ENCODE results near the gene NOP10. TPM values are rescaled to one million over a fixed set of nuclear protein-coding genes. Genes with fewer than 3 reads are reported as not detected.

The NOP10 gene
- total and polyA plus RNA-seq, 2 of the 13 experiments (the other 11 are each of a cell fraction or from before 2014, with no cell fraction given), result 239 to 369 TPM

DNA sequence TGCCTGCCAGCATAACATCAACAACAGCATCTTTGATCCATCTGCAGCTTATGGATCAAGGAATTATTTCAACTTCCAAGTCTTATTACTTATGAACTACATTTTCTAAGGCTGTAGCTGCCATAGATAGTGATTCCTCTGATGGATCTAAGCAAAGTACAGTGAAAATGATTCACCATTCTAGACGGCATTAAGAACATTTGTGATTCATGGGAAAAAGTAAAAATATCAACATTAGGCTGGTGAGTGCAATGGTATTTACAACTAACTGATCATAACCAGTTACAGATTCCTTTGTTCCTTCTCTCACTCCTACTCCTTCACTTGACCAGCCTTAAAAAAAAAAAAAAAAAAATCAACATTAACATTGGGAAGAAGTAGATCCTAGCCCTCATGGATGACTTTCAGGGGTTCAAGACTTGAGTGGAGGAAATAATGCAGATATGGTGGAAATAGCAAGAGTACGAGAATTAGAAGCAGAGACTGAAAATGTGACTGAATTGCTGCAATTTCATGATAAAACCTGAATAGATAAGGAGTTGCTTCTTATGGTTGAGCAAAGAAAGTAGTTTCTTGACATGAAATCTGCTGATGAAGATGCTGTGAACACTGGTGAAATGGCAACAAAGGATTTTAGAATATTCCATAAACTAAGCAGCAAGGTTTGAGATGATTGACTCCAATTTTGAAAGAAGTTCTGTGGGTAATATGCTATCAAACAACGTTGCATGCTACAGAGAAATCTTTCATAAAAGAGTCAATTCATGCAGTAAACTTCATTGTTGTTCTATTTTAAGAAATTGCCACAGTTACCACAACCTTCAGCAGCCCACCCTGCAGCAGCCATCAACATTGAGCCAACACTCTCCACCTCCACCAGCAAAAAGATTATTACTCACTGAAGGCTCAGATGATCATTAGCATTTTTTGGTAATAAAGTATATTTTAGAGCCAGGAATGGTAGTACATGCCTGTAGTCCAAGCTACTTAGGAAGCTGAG, 28.1 kb downstream of the NOP10 start:
- no peak for ATAC-seq
- DNase-seq (ENCODE audit: low spot score), result no peak
- FAIRE-seq, result no peak
- Histone ChIP-seq H3K36me3 (replicated peaks in 1 of 2; ENCODE audit: control insufficient read depth in 1 of 2, insufficient read depth in 2 of 2, low read length in 2 of 2) (peaks cover 2 to 7% of the 10 kb centered on the region in 2 experiments; a peak in 4 of 5 replicates), H3K4me2 (ENCODE audit: low read depth, low read length) (no peak overlapping the region), H3K27ac (ENCODE audit: extremely low read length, insufficient read depth, low read length) (no peak overlapping the region), H3K4me1 (ENCODE audit: insufficient read depth, low read length) (peaks cover 14% of the 10 kb centered on the region), H3K4me3 (replicated peaks in 1 of 3; ENCODE audit: insufficient read depth in 1 of 3, low read depth in 2 of 3, low read length in 3 of 3) (no peak overlapping the region), H3K27me3 (ENCODE audit: control insufficient read depth in 1 of 2, insufficient read depth in 2 of 2, low read length in 2 of 2) (no peaks in the 10 kb centered on the region), H3K9me3 (ENCODE audit: low read length) (no peaks in the 10 kb centered on the region), H2AFZ (ENCODE audit: low read length) (no peak overlapping the region), H4K20me1 (ENCODE audit: insufficient read depth, low read length) (no peaks in the 10 kb centered on the region), H3K79me2 (ENCODE audit: insufficient read depth, low read length) (peaks cover 27% of the 10 kb centered on the region), H3K9ac (ENCODE audit: insufficient read depth, low read depth, low read length) (no peak overlapping the region)
- ChIA-PET CTCF (ENCODE audit: low intra/inter-chr PET ratio, low total read pairs) (no interaction called here), POLR2A (no interaction called here)
- in situ Hi-C loops (cut with HindIII; ENCODE audit: extremely low pct_ligation_motif_present, low pct_unique_long_range_greater_than_20kb), result no loop called here
- no peak for TF ChIP-seq ZFP37 (CRISPR knock-in tag; IDR thresholded peaks at IDR 0.05; ENCODE audit: borderline replicate concordance)
- TF ChIP-seq ZNF225 (CRISPR knock-in tag; IDR thresholded peaks at IDR 0.05), result no peak
- TF ChIP-seq PCBP1 (IDR thresholded peaks at IDR 0.05; ENCODE audit: borderline replicate concordance, low read depth, low read length), result no peak
- TF ChIP-seq, protein P1, sequence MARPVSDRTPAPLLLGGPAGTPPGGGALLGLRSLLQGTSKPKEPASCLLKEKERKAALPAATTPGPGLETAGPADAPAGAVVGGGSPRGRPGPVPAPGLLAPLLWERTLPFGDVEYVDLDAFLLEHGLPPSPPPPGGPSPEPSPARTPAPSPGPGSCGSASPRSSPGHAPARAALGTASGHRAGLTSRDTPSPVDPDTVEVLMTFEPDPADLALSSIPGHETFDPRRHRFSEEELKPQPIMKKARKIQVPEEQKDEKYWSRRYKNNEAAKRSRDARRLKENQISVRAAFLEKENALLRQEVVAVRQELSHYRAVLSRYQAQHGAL (CRISPR knock-in tag; IDR thresholded peaks at IDR 0.05; ENCODE audit: not compliant biosample characterization), result no peak
- TF ChIP-seq ETV6 (CRISPR knock-in tag; conservative IDR thresholded peaks at IDR 0.05), result no peak
- intact Hi-C loops (cut with micrococcal nuclease; ENCODE audit: unreplicated experiment), result no loop called here
- no TSS peak for BruUV-seq (replicated peaks)
- 94% methylated on average over 3 of the region's 3 CpGs for WGBS (ENCODE audit: low lambda C conversion rate)

DNA sequence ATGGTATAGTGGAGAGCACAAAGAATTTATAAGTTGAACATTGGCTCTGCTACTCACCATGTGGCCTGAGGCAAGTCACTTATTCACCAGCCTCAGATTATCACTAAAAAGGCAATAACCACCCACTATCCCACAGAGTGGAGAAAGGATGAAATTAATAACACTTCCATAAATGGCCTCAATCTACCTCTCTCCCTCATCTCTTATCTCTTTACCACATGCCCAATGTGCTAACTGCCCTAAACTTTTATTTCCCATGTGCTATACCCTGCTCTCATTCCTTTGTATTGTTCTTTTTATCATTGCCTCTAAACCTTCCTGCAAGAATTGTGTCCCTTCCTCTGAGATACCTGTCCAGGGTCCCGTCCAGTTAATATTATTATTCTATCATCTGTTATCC, 31.4 kb downstream of the NOP10 start:
- POLR2A ChIA-PET, result no interaction called here
- CTCF ChIA-PET (ENCODE audit: low intra/inter-chr PET ratio, low total read pairs), result no interaction called here
- intact Hi-C loops (cut with micrococcal nuclease; ENCODE audit: unreplicated experiment) (no loop called here), in situ Hi-C loops (cut with HindIII; ENCODE audit: extremely low pct_ligation_motif_present, low pct_unique_long_range_greater_than_20kb) (no loop called here)
- no peaks in the 10 kb centered on the region for H3K27me3 ChIP-seq (ENCODE audit: control insufficient read depth in 1 of 2, insufficient read depth in 2 of 2, low read length in 2 of 2)
- no peak overlapping the region for H3K27ac ChIP-seq (ENCODE audit: extremely low read length, insufficient read depth, low read length)
- H3K9me3 ChIP-seq (ENCODE audit: low read length), result no peaks in the 10 kb centered on the region
- peaks cover 10% of the 10 kb centered on the region for H3K4me1 ChIP-seq (ENCODE audit: insufficient read depth, low read length)
- no peaks in the 10 kb centered on the region for H4K20me1 ChIP-seq (ENCODE audit: insufficient read depth, low read length)
- no peak overlapping the region for H2AFZ ChIP-seq (ENCODE audit: low read length)
- DNase-seq (ENCODE audit: low spot score), result no peak
- no peak for FAIRE-seq
- no TSS peak for BruUV-seq (replicated peaks)
- no peak overlapping the region for H3K9ac ChIP-seq (ENCODE audit: insufficient read depth, low read depth, low read length)
- peaks cover 2 to 7% of the 10 kb centered on the region in 2 experiments; a peak in 4 of 5 replicates for H3K36me3 ChIP-seq (replicated peaks in 1 of 2; ENCODE audit: control insufficient read depth in 1 of 2, insufficient read depth in 2 of 2, low read length in 2 of 2)
- H3K4me2 ChIP-seq (ENCODE audit: low read depth, low read length), result no peak overlapping the region
- H3K4me3 ChIP-seq (replicated peaks in 1 of 3; ENCODE audit: insufficient read depth in 1 of 3, low read depth in 2 of 3, low read length in 3 of 3), result no peak overlapping the region
- peaks cover 15% of the 10 kb centered on the region for H3K79me2 ChIP-seq (ENCODE audit: insufficient read depth, low read length)
- no peak for ATAC-seq
- TF ChIP-seq JUN (CRISPR knock-in tag; IDR thresholded peaks at IDR 0.05) (no peak), TBX3 (IDR thresholded peaks at IDR 0.05; ENCODE audit: borderline replicate concordance) (no peak), ZNF891 (CRISPR knock-in tag; IDR thresholded peaks at IDR 0.05) (no peak)
- TF ChIP-seq, protein P2, sequence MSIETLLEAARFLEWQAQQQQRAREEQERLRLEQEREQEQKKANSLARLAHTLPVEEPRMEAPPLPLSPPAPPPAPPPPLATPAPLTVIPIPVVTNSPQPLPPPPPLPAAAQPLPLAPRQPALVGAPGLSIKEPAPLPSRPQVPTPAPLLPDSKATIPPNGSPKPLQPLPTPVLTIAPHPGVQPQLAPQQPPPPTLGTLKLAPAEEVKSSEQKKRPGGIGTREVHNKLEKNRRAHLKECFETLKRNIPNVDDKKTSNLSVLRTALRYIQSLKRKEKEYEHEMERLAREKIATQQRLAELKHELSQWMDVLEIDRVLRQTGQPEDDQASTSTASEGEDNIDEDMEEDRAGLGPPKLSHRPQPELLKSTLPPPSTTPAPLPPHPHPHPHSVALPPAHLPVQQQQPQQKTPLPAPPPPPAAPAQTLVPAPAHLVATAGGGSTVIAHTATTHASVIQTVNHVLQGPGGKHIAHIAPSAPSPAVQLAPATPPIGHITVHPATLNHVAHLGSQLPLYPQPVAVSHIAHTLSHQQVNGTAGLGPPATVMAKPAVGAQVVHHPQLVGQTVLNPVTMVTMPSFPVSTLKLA (IDR thresholded peaks at IDR 0.05), result peak; percentile 82
- WGBS (ENCODE audit: low lambda C conversion rate), result 96% methylated on average over 1 of the region's 1 CpG
